ENCODE measurements around the gene CRISP2. TPM values are rescaled to one million over a fixed set of nuclear protein-coding genes. Genes with fewer than 3 reads are reported as not detected.

Gene CRISP2
- polyA plus RNA-seq, 1 donor from 2014 or later: not detected

DNA sequence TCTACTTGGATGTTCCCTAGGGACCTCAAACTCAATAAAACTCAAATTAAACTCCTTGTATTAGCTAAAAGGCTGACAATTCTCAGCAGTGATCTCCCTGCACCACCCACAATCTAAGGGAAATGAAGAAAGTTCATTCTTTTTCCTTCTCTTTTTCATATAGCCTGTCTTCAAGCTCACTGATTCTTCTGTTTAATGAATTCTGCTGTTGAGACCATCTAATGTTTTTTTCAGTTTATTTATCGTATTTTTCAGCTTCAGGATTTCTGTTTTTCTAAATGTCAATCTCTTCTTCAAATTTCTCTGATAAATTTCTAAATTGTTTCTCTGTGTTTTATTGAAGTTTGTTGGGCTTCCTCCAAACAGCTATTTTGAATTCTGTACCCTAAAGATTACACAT is 19.8 kb downstream of the CRISP2 start:
- TF ChIP-seq, protein P1, sequence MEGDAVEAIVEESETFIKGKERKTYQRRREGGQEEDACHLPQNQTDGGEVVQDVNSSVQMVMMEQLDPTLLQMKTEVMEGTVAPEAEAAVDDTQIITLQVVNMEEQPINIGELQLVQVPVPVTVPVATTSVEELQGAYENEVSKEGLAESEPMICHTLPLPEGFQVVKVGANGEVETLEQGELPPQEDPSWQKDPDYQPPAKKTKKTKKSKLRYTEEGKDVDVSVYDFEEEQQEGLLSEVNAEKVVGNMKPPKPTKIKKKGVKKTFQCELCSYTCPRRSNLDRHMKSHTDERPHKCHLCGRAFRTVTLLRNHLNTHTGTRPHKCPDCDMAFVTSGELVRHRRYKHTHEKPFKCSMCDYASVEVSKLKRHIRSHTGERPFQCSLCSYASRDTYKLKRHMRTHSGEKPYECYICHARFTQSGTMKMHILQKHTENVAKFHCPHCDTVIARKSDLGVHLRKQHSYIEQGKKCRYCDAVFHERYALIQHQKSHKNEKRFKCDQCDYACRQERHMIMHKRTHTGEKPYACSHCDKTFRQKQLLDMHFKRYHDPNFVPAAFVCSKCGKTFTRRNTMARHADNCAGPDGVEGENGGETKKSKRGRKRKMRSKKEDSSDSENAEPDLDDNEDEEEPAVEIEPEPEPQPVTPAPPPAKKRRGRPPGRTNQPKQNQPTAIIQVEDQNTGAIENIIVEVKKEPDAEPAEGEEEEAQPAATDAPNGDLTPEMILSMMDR (IDR thresholded peaks at IDR 0.05; ENCODE audit: poor library complexity, severe bottlenecking): no peak
- TF ChIP-seq MXI1 (conservative IDR thresholded peaks at IDR 0.05; ENCODE audit: poor library complexity, severe bottlenecking) (no peak), EZH2 (IDR thresholded peaks at IDR 0.05; ENCODE audit: borderline replicate concordance, insufficient read depth, low read length, poor library complexity, severe bottlenecking) (no peak), RAD21 (conservative IDR thresholded peaks at IDR 0.05) (no peak), EP300 (conservative IDR thresholded peaks at IDR 0.05; ENCODE audit: poor library complexity, severe bottlenecking) (no peak), TAF1 (IDR thresholded peaks at IDR 0.05; ENCODE audit: low read depth) (no peak), SMC3 (conservative IDR thresholded peaks at IDR 0.05; ENCODE audit: poor library complexity) (no peak), POLR2AphosphoS5 (IDR thresholded peaks at IDR 0.05) (no peak)
- TF ChIP-seq, protein P2, sequence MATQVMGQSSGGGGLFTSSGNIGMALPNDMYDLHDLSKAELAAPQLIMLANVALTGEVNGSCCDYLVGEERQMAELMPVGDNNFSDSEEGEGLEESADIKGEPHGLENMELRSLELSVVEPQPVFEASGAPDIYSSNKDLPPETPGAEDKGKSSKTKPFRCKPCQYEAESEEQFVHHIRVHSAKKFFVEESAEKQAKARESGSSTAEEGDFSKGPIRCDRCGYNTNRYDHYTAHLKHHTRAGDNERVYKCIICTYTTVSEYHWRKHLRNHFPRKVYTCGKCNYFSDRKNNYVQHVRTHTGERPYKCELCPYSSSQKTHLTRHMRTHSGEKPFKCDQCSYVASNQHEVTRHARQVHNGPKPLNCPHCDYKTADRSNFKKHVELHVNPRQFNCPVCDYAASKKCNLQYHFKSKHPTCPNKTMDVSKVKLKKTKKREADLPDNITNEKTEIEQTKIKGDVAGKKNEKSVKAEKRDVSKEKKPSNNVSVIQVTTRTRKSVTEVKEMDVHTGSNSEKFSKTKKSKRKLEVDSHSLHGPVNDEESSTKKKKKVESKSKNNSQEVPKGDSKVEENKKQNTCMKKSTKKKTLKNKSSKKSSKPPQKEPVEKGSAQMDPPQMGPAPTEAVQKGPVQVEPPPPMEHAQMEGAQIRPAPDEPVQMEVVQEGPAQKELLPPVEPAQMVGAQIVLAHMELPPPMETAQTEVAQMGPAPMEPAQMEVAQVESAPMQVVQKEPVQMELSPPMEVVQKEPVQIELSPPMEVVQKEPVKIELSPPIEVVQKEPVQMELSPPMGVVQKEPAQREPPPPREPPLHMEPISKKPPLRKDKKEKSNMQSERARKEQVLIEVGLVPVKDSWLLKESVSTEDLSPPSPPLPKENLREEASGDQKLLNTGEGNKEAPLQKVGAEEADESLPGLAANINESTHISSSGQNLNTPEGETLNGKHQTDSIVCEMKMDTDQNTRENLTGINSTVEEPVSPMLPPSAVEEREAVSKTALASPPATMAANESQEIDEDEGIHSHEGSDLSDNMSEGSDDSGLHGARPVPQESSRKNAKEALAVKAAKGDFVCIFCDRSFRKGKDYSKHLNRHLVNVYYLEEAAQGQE (IDR thresholded peaks at IDR 0.05; ENCODE audit: borderline replicate concordance): no peak
- Histone ChIP-seq H2AFZ (ENCODE audit: low read depth, low read length) (no peak overlapping the region), H3K4me2 (ENCODE audit: low read length) (no peak overlapping the region), H3K4me3 (ENCODE audit: low read length) (no peak overlapping the region), H3K9me2 (ENCODE audit: insufficient read depth, low read length) (no peaks in the 10 kb centered on the region), H3K36me3 (ENCODE audit: insufficient read depth, low read length) (no peaks in the 10 kb centered on the region), H4K20me1 (ENCODE audit: insufficient read depth) (no peaks in the 10 kb centered on the region), H3K79me2 (replicated peaks; ENCODE audit: insufficient read depth, low read length) (no peaks in the 10 kb centered on the region), H3F3A (ENCODE audit: insufficient read depth, low read length, poor library complexity, severe bottlenecking) (no peaks in the 10 kb centered on the region), H3K27ac (ENCODE audit: low read length) (no peak overlapping the region), H3K9me3 (ENCODE audit: low read length) (no peaks in the 10 kb centered on the region), H3K9ac (ENCODE audit: low read length) (no peak overlapping the region), H3K27me3 (ENCODE audit: insufficient read depth, low read depth, low read length) (no peaks in the 10 kb centered on the region)

DNA sequence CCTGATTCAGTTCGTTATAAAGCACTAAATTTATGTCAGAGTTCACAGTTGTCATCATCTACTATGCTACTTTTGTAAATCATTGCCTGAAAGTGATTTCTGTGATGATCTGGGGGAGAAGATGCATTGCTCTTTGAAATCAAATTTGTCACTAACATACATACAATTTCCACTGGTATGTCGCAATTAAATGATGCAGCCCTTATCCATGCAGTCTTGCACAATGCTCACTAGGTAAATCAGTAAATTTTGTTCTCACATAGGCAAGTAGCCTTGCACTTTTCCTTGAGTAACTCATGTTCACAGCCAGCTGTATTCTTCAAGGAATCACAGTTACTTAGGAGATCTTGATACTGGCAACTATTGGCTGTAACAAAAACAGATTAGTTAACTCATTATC is 20.8 kb downstream of the CRISP2 start:
- Histone ChIP-seq H3F3A (ENCODE audit: insufficient read depth, low read length, poor library complexity, severe bottlenecking) (no peaks in the 10 kb centered on the region), H3K4me2 (ENCODE audit: low read length) (no peak overlapping the region), H3K27me3 (ENCODE audit: insufficient read depth, low read depth, low read length) (no peaks in the 10 kb centered on the region), H3K4me3 (ENCODE audit: low read length) (no peak overlapping the region), H3K9me2 (ENCODE audit: insufficient read depth, low read length) (no peaks in the 10 kb centered on the region), H3K9me3 (ENCODE audit: low read length) (no peaks in the 10 kb centered on the region), H3K27ac (ENCODE audit: low read length) (no peak overlapping the region), H3K36me3 (ENCODE audit: insufficient read depth, low read length) (no peaks in the 10 kb centered on the region), H2AFZ (ENCODE audit: low read depth, low read length) (no peak overlapping the region), H4K20me1 (ENCODE audit: insufficient read depth) (no peaks in the 10 kb centered on the region), H3K9ac (ENCODE audit: low read length) (no peak overlapping the region), H3K79me2 (replicated peaks; ENCODE audit: insufficient read depth, low read length) (no peaks in the 10 kb centered on the region)
- TF ChIP-seq TAF1 (IDR thresholded peaks at IDR 0.05; ENCODE audit: low read depth) (no peak), SMC3 (conservative IDR thresholded peaks at IDR 0.05; ENCODE audit: poor library complexity) (no peak), MXI1 (conservative IDR thresholded peaks at IDR 0.05; ENCODE audit: poor library complexity, severe bottlenecking) (no peak), EZH2 (IDR thresholded peaks at IDR 0.05; ENCODE audit: borderline replicate concordance, insufficient read depth, low read length, poor library complexity, severe bottlenecking) (no peak), POLR2AphosphoS5 (IDR thresholded peaks at IDR 0.05) (no peak), RAD21 (conservative IDR thresholded peaks at IDR 0.05) (no peak), EP300 (conservative IDR thresholded peaks at IDR 0.05; ENCODE audit: poor library complexity, severe bottlenecking) (no peak)
- TF ChIP-seq, protein P1 (IDR thresholded peaks at IDR 0.05; ENCODE audit: poor library complexity, severe bottlenecking): no peak
- TF ChIP-seq, protein P2 (IDR thresholded peaks at IDR 0.05; ENCODE audit: borderline replicate concordance): no peak
